ENCODE measurements around the gene PSMB9. TPM values are rescaled to one million over a fixed set of nuclear protein-coding genes. Genes with fewer than 3 reads are reported as not detected.

PSMB9 gene
- total RNA-seq, 1 donor from 2014 or later, result 5.7 TPM

DNA sequence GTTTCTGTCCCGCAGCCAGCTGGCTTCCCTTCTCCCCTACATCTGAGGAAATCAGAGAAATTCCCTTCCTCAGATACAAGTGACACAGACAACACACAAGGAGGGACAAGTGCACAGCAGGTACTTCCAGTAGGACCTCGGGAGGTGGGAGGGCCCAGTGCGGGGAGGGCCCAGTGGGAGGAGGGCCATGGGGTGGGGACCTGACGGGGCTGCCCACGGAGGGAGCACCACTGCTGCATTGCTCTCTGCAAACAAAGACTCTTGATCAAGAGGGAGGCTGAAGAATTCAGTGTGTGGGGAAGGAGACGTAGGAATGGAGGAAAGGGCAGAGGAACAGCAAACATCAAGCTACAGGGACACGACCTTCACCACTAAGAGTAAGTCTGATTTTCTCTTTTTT is 24.5 kb upstream of the PSMB9 start:
- peaks cover 10% of the 10 kb centered on the region for H3K27me3 Mint-ChIP-seq
- no peak overlapping the region for H3K27ac Mint-ChIP-seq
- no peak overlapping the region for H3K4me3 Mint-ChIP-seq
- H3K36me3 Mint-ChIP-seq, result peaks cover 9% of the 10 kb centered on the region
- H3K4me1 Mint-ChIP-seq (ENCODE audit: unreplicated experiment), result peaks cover 4% of the 10 kb centered on the region
- H3K9me3 Mint-ChIP-seq, result no peaks in the 10 kb centered on the region
- DNase-seq (ENCODE audit: extremely low spot score, unreplicated experiment), result no peak
- no peak for TF ChIP-seq CTCF (conservative IDR thresholded peaks at IDR 0.05)

GRCh38 chr6:32830017-32830416 is 24.0 kb upstream of the PSMB9 start:
- TF ChIP-seq CTCF (conservative IDR thresholded peaks at IDR 0.05), result no peak
- H3K27ac Mint-ChIP-seq, result no peak overlapping the region
- H3K4me3 Mint-ChIP-seq, result no peak overlapping the region
- DNase-seq (ENCODE audit: extremely low spot score, unreplicated experiment), result no peak
- H3K27me3 Mint-ChIP-seq, result peaks cover 10% of the 10 kb centered on the region
- H3K9me3 Mint-ChIP-seq, result no peaks in the 10 kb centered on the region
- H3K4me1 Mint-ChIP-seq (ENCODE audit: unreplicated experiment), result peaks cover 4% of the 10 kb centered on the region
- peaks cover 9% of the 10 kb centered on the region for H3K36me3 Mint-ChIP-seq

GRCh38 chr6:32830936-32831335 is 23.1 kb upstream of the PSMB9 start:
- no peaks in the 10 kb centered on the region for H3K9me3 Mint-ChIP-seq
- peaks cover 9% of the 10 kb centered on the region for H3K36me3 Mint-ChIP-seq

GRCh38 chr6:32832535-32832934 is 21.5 kb upstream of the PSMB9 start:
- Mint-ChIP-seq H3K36me3 (peaks cover 12% of the 10 kb centered on the region), H3K4me3 (no peak overlapping the region), H3K27ac (no peak overlapping the region), H3K4me1 (ENCODE audit: unreplicated experiment) (no peaks in the 10 kb centered on the region), H3K9me3 (no peaks in the 10 kb centered on the region), H3K27me3 (peaks cover 13% of the 10 kb centered on the region)
- no peak for TF ChIP-seq CTCF (conservative IDR thresholded peaks at IDR 0.05)
- no peak for DNase-seq (ENCODE audit: extremely low spot score, unreplicated experiment)

More at GRCh38 chr6:32830936-32831335, 23.1 kb upstream of the PSMB9 start:
- H3K4me3 Mint-ChIP-seq, result no peak overlapping the region
- H3K27me3 Mint-ChIP-seq, result peaks cover 10% of the 10 kb centered on the region
- H3K4me1 Mint-ChIP-seq (ENCODE audit: unreplicated experiment), result peaks cover 3% of the 10 kb centered on the region
- DNase-seq (ENCODE audit: extremely low spot score, unreplicated experiment), result no peak
- TF ChIP-seq CTCF (conservative IDR thresholded peaks at IDR 0.05), result no peak
- no peak overlapping the region for H3K27ac Mint-ChIP-seq

GRCh38 chr6:32833664-32834063 is 20.3 kb upstream of the PSMB9 start:
- Mint-ChIP-seq H3K4me3 (no peak overlapping the region), H3K9me3 (no peaks in the 10 kb centered on the region), H3K4me1 (ENCODE audit: unreplicated experiment) (no peaks in the 10 kb centered on the region), H3K27me3 (peaks cover 13% of the 10 kb centered on the region), H3K27ac (no peak overlapping the region), H3K36me3 (peaks cover 12% of the 10 kb centered on the region)
- no peak for TF ChIP-seq CTCF (conservative IDR thresholded peaks at IDR 0.05)
- DNase-seq (ENCODE audit: extremely low spot score, unreplicated experiment), result no peak
